SK-N-SH treated with all-trans-retinoic acid at 6 μM for 48 hours (cell line): ENCODE data around the gene CHRM2.

Experiments
- ATAC-seq: fragments of 200-7000 bp; cut with Tn5 transposase; 3 replicates; pipeline ENCODE4 v1.9.1; 2020; ENCODE audit warnings: mild to moderate bottlenecking, moderate library complexity
- ARNTL ChIP-seq: fragments of 450-650 bp; formaldehyde crosslinking; IDR thresholded peaks from 2 replicates; pipeline ENCODE4 v1.5.0; 2020; ENCODE audit warnings: low read depth, mild to moderate bottlenecking, moderate library complexity, borderline replicate concordance
- CREB5 ChIP-seq: fragments of 250-450 bp; sonication (Bioruptor Pico); IDR thresholded peaks from 2 replicates; pipeline ENCODE4 v1.5.1; 2020; ENCODE audit warnings: low read depth, mild to moderate bottlenecking, moderate library complexity
- CSDC2 ChIP-seq: fragments of 250-450 bp; sonication (Bioruptor Pico); IDR thresholded peaks from 2 replicates; pipeline ENCODE4 v1.5.0; 2020; ENCODE audit warnings: mild to moderate bottlenecking, moderate library complexity
- CSRNP3 ChIP-seq: fragments of 250-450 bp; sonication (Bioruptor Pico); IDR thresholded peaks from 2 replicates; pipeline ENCODE4 v1.5.1; 2021; ENCODE audit warnings: mild to moderate bottlenecking, moderate library complexity
- ESRRG ChIP-seq: fragments of 250-450 bp; sonication (Bioruptor Pico); IDR thresholded peaks from 2 replicates; pipeline ENCODE4 v1.6.1; 2021; ENCODE audit warnings: mild to moderate bottlenecking
- ISL1 ChIP-seq: fragments of 250-450 bp; sonication (Bioruptor Pico); IDR thresholded peaks from 2 replicates; pipeline ENCODE4 v2.1.2; 2022; ENCODE audit warnings: mild to moderate bottlenecking, moderate library complexity
- PPARA ChIP-seq: fragments of 250-450 bp; sonication (Bioruptor Pico); IDR thresholded peaks from 2 replicates; pipeline ENCODE4 v1.5.0; 2020; ENCODE audit warnings: mild to moderate bottlenecking, borderline replicate concordance
- RARB ChIP-seq: fragments of 250-450 bp; sonication (Bioruptor Pico); IDR thresholded peaks from 2 replicates; pipeline ENCODE4 v1.8.0; 2021; ENCODE audit warnings: mild to moderate bottlenecking, moderate library complexity
- SNAI2 ChIP-seq: fragments of 250-450 bp; sonication (Bioruptor Pico); IDR thresholded peaks from 2 replicates; pipeline ENCODE4 v1.5.0; 2020; ENCODE audit warnings: mild to moderate bottlenecking, moderate library complexity
- TSHZ2 ChIP-seq: fragments of 250-450 bp; sonication (Bioruptor Pico); IDR thresholded peaks from 2 replicates; pipeline ENCODE4 v1.5.0; 2020; ENCODE audit warnings: mild to moderate bottlenecking, moderate library complexity
- ZC3H10 ChIP-seq: fragments of 250-450 bp; sonication (Bioruptor Pico); IDR thresholded peaks from 2 replicates; pipeline ENCODE4 v1.5.1; 2021; ENCODE audit warnings: mild to moderate bottlenecking, moderate library complexity
- ZFP3 ChIP-seq: fragments of 250-450 bp; sonication (Bioruptor Pico); IDR thresholded peaks from 2 replicates; pipeline ENCODE4 v1.5.0; 2020; ENCODE audit warnings: mild to moderate bottlenecking, moderate library complexity
- ZFP30 ChIP-seq: fragments of 450-650 bp; formaldehyde crosslinking; IDR thresholded peaks from 2 replicates; pipeline ENCODE4 v1.5.0; 2022; ENCODE audit warnings: mild to moderate bottlenecking, moderate library complexity
- ZNF565 ChIP-seq: fragments of 450-650 bp; formaldehyde crosslinking; conservative IDR thresholded peaks from 2 replicates; pipeline ENCODE4 v1.5.0; 2020; ENCODE audit warnings: low read depth, mild to moderate bottlenecking, moderate library complexity
- ZNF70 ChIP-seq: fragments of 450-650 bp; formaldehyde crosslinking; IDR thresholded peaks from 2 replicates; pipeline ENCODE4 v1.5.0; 2020; ENCODE audit warnings: mild to moderate bottlenecking, moderate library complexity
- ZNF8 ChIP-seq: fragments of 450-650 bp; formaldehyde crosslinking; IDR thresholded peaks from 2 replicates; pipeline ENCODE4 v1.5.0; 2020; ENCODE audit warnings: mild to moderate bottlenecking, moderate library complexity

Gene CHRM2

GRCh38 chr7:137000621-137001020 is 132.2 kb downstream of the CHRM2 start:
- TF ChIP-seq ZNF8: no peak
- no peak for TF ChIP-seq ZFP30 (CRISPR knock-in tag)
- no peak for TF ChIP-seq TSHZ2 (CRISPR knock-in tag)
- no peak for TF ChIP-seq ARNTL (CRISPR knock-in tag)
- no peak for TF ChIP-seq RARB (CRISPR knock-in tag)
- no peak for TF ChIP-seq ZC3H10 (CRISPR knock-in tag)
- TF ChIP-seq SNAI2 (CRISPR knock-in tag): no peak
- TF ChIP-seq PPARA (CRISPR knock-in tag): no peak
- TF ChIP-seq CSRNP3 (CRISPR knock-in tag): no peak
- no peak for TF ChIP-seq CSDC2 (CRISPR knock-in tag)
- no peak for TF ChIP-seq CREB5
- ATAC-seq: no peak

- no peak for ATAC-seq
- TF ChIP-seq ISL1 (CRISPR knock-in tag): no peak
These were observed 132.6 kb downstream of the CHRM2 start for GRCh38 chr7:137001041-137001440.

DNA sequence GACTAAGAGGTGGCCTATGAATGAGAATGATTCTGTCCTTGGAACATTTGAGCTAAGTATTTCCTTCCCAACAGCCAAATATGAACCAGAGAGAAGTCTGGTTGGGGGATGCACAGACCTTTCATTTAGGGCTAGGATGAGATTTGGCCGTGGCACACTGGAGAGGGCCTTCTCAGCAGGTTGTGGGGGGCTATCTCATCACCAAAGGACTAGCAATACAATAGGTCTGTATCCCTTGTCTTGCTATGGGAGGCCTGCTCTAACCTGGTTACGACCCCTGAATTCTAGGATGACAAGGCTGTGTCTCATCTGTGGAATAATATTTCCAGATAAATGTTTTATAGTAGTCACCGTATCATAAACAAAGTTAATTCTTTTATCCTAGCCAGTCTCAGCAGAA is 133.0 kb downstream of the CHRM2 start:
- ATAC-seq: no peak
- TF ChIP-seq ZFP3: no peak
- TF ChIP-seq ZNF565: no peak

GRCh38 chr7:137003086-137003485 is 134.6 kb downstream of the CHRM2 start:
- no peak for TF ChIP-seq ZC3H10 (CRISPR knock-in tag)
- no peak for TF ChIP-seq TSHZ2 (CRISPR knock-in tag)
- no peak for TF ChIP-seq ZNF70 (CRISPR knock-in tag)
- TF ChIP-seq CSDC2 (CRISPR knock-in tag): no peak
- TF ChIP-seq ZFP30 (CRISPR knock-in tag): no peak
- no peak for TF ChIP-seq ZNF565
- TF ChIP-seq ARNTL (CRISPR knock-in tag): no peak
- ATAC-seq: no peak

DNA sequence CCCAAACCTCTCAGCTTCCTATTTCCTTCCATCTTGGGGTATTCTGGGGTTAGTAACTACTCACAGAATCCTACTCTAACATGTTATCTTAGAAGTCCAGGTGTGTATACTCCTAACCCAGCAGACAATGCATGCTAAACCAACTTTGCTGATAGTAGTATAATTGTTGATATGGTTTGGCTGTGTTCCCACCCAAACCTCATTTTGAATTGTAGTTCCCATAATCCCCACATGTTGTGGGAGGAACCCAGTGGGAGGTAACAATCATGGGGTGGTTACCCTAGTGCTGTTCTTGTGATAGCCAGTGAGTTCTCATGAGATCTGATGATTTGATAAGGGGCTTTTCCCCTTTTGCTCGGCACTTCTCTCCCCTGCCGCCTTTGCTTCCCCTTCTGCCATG is 135.1 kb downstream of the CHRM2 start:
- ATAC-seq: no peak
- TF ChIP-seq ESRRG (CRISPR knock-in tag) (no peak), ZNF565 (no peak)

DNA sequence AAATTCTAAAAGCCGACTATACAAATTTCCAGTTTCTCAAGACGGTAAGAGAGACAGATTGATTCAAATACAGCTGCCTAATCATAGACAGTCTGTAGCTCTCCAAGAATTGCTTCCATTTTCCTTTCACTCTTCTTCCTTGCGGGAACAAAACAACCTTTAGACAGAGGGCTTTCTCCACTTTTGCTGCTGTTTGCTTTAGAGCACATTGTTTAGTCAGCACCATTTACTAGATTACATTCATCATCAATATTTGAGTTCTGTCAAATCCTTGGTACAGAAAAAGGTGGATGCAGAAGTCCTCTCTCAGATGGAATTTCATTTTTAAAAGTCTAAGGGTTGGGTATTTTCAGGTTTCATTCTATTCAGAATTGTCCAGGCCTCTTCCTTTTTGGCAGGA is 137.4 kb downstream of the CHRM2 start:
- TF ChIP-seq ISL1 (CRISPR knock-in tag) (no peak), ZNF8 (no peak), ZFP3 (no peak), ARNTL (CRISPR knock-in tag) (no peak)
- TF ChIP-seq, all 23 proteins: peak for 0
- ATAC-seq: no peak
